GM19372 (cell line): ENCODE measurements around the gene GTF2F2.
"Not testable (repeated sequence)": the region's sequence is repeated elsewhere in the genome, so short reads cannot be mapped to it uniquely, and the experiment has no call there.

Experiments used
- ATAC-seq: cut with Tn5 transposase; IDR thresholded peaks from one replicate; pipeline ENCODE4 v1.9.1; 2021; ENCODE audit warnings: mild to moderate bottlenecking, low read depth, moderate library complexity; ENCODE audit not compliant: unreplicated experiment

GTF2F2 gene

DNA sequence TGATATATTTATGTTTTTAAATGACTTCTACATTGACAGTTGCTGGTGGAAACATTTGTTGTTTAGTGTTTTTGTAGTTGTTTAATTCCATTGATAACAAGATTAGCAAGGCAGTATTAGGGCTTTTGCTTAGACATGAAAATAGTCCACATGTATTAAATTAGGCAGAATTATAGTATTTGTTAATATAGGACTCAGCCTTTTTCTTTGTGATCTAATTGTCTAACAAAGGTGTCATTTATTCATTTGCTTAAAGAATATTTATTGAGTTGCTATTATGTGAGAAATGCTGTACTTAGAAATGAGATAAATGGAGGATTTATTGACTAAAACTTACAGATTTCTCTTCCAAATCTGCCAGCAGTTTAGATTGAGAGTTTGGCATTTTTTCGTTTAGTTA, 122.2 kb downstream of the GTF2F2 start:
- ATAC-seq: no peak

DNA sequence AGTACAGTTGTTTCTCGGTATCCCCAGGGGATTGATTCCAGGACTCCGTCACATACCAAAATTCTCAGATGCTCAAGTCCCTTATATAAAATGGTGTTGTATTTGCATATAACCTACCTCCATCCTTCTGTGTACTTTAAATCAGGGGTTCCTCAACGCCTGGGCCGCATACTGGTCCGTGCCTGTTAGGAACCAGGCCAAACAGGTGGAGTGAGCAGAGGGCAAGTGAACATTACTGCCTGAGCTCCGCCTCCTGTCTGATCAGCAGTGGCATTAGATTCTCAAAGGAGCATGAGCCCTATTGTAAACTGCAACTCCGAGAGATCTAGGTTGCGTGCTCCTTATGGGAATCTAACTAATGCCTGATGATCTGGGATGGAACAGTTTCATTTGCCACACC, 122.8 kb downstream of the GTF2F2 start:
- ATAC-seq: no peak

DNA sequence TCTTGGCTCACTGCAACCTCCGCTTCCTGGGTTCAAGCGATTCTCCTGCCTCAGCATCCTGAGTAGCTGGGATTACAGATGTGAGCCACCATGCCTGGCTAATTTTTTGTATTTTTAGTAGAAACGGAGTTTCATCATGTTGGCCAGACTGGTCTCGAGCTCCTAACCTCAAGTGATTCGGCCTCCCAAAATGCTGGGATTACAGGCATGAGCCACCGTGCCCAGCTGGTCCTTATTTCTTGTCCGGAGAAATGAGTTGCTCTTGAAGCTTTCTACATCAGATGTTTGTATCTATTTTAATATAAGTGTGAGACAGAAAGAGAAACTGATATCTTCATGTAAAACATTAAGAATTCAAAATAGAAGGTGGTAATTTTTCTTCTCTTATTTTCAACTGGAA, 124.4 kb downstream of the GTF2F2 start:
- ATAC-seq: not testable (repeated sequence)

DNA sequence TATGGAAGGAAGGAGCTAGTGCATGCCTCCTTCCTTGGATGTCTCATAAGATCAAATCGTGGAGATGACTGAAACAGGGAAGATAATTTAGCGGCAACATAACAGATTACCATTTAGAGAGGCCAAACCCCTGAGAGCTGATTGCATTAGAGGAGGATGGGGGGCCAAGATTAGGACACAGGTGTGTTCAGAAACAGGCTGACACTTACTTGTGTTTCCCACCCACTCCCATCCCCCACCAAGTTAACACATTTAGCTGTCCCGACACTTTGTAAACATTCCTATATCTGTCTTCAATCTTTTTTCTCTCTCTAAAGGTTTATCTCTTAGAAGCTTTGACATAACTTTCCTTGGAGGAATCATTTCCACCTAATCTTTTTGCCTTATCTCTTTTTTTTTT, 129.4 kb downstream of the GTF2F2 start:
- ATAC-seq: no peak

DNA sequence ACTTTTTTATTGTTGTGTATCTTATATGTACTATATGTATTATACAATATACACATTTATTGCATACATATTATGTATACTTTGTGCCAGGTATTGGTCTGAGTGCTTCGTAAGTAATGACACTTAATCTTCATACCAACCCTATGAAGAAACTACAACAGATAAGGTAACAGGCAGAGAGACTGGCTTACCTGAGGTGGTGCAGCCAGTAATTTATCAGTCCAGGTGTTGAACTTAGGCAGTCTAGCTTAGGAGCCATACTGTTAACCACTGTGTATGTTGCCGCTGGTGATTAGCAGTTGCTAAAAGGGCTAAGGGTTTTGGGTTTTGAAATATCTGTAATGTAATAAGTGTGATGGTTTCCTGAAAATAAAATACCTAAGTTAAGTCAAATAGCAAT, 134.1 kb downstream of the GTF2F2 start:
- no peak for ATAC-seq

DNA sequence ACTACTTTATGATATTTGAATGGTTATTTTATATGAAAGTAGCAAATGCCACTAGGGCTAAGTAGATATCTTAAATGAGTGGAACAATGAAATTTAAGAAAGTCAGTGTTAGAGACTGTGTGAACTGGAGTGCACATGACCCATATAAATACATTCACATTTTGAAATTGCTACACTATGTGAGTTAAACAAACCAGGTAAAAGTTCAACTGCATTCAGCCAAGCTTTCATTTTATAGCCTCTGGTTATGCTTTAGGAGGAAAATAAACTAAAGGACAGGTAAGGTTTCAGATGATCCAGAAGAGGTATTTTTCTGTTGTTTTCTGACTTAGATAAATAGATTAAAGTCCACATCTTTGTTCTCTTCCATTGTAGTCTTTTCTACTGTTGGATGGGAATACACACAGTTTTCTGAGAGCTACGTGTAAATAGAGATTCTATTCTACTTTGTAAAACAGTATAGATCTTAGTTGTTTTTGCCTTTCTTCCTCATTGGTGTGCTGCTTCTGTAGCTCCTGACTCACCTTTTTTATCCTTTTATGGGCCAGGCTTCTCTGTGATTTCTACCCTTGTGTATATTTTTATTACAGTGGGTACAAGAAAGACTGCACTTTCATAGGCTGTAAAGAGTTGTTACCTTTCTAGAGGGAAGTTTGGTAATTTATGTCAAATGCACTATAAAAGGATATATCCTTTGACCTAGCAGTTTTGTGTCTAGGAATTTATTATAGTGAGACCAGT, 135.1 kb downstream of the GTF2F2 start:
- no peak for ATAC-seq

DNA sequence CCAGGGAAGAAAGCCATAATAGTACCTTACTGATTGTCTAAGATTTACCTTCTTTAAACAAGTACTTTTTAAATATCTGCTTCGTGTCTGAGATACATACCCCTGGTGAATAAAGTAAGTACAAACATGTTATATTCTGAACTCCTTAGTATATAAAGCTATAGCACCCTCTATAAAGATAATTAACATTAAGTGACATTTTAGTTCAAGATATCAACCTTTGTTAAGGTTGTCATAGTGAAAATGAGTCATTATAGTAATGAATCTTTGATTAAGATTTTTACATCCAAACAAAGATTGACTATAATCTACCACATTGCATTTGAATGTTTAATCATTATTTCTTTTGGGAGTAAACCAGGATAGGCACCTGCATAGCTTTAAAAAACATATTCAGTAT, 135.9 kb downstream of the GTF2F2 start:
- no peak for ATAC-seq

DNA sequence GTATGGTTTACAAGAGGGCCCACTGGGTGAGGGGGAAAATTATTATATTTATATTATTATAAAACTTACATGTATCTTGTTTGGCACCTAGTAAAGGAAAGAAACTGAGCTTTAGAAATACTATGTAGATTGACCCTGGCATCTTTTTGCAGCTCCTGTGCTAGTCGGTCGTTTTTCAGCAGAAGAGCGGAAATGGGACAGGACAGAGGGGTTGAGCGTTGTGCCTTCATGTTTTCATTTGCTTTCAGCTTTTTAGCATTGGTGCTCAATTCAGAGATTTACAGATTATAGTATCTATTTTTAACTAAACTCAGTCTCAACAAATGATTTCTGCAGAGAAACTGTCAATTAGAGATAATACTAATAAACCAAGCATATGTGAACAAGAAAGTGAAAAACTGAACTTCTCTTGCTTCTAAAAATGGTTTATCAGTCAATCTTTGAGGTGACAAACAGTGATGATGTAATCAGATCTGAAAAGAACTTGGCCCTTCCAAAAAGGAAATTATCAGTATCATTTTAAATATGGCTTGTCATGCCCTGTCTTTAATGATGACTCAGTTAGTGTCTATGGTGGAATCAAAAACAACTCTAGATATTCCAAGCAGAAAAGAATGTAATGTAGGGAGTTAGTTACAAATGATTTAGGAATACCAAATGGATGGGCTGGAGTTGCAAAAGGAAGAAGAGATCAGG, 137.5 kb downstream of the GTF2F2 start:
- ATAC-seq: no peak

DNA sequence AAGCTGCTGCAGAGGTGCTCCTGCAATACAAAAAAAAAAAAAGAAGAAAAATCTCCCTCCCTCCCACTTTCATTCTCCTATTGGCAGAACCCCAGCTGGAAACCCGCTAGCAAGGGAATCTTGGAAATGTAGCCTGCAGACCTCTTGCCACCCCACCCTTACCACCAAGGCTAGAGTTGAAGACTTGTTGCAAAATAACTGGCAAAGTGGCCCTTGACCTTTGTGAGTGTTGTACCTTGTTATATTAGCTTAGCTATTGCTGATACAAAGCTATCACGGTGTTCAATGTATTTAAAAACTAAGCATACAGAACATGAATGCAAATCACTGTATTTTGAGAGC, 138.0 kb downstream of the GTF2F2 start:
- ATAC-seq: no peak

DNA sequence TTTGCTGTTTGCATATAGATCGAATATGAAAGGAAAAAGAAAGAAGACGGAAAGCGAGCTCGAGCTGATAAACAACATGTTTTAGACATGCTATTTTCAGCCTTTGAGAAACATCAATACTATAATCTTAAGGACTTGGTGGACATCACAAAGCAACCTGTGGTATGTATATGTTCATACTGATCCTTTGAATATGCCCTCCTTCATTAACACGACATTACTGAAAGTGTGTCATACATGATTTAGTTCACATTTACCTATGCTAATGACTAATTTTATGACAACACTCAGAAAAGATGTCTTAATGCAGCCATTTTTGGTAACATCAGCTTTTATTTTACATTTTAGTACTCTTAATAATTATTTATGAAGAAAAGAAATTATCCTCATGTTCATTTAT, 146.9 kb downstream of the GTF2F2 start:
- ATAC-seq: no peak

DNA sequence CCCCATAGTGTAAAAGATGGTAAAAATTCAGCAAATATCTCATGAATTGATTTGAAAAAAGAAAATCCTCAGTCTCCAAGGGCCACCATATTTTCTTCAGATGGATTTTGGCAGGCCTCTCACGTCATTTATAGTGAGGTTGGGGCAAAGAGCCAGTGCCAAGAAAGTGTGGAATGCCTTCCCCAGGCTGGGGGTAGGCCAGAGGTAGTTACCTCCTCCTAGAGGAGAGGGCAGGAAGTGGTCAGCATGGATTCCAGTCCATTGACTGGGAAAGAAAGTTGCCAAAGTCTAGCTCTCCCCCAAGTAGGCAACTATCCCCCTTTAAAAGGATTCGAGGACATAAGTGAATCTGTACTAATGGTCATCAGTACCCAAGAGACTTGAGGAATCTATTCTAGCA, 148.9 kb downstream of the GTF2F2 start:
- no peak for ATAC-seq

DNA sequence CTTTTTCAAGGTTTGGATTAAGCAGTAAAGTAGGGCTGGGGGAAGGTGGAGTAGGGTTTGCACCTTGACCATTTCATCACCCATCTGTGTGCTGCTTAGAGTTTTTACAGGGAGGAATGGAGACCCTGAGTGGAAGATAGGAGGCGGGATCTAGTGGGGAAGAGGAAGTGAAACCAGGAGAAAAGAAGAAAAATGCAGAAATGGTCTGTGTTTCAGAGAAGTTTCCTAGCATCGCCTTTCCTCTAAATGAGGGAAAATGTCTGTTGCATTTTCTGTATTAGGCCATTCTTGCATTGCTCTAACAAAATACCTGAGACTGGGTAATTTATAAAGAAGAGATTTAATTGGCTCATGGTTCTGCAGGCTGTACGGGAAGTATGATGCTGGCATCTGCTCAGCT, 156.6 kb downstream of the GTF2F2 start:
- ATAC-seq: no peak

DNA sequence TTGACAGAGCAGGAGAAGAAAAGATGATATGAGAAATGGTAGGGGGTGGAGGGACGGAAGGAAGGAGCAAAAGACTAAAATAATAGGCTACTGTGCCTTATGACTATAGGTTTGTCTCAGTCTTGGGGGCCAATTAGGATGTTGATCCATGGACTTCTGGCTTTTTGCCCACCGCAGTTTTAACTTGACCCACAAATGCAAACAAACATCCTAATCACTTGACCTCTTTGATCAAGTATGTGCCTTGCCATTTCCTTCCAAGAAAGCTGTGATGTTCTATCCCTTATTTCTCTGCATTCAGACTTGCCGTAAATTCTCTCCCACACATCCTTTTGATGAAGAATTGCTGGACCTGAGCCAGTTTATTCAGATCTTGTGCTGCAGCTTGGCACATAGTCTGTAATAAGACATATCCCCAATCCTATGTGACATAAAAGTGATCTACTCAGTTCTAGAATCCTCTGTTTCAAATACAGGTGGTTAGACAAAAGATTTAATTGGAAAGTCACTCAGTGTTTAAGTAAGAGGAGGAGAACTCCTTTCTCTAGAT, 157.9 kb downstream of the GTF2F2 start:
- no peak for ATAC-seq

DNA sequence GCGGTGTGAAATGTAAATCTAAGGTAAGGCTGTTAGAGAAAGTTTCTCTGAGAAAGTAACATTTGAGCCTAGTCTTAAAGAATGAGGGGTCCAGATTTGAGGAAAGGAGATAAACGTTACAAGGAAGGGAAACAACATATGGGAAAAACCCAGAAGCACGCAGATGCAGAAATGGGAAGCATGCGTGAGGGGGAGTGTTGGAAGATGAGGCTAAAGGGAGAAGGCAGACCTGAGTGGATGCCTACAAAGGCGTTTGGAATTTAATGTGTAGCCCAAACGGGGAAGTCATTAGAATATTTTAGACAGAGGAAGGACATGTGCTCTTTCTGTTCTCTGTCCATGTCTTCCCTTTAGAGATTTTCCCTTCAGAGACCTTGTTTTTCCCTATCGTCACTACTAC, 159.7 kb downstream of the GTF2F2 start:
- no peak for ATAC-seq

DNA sequence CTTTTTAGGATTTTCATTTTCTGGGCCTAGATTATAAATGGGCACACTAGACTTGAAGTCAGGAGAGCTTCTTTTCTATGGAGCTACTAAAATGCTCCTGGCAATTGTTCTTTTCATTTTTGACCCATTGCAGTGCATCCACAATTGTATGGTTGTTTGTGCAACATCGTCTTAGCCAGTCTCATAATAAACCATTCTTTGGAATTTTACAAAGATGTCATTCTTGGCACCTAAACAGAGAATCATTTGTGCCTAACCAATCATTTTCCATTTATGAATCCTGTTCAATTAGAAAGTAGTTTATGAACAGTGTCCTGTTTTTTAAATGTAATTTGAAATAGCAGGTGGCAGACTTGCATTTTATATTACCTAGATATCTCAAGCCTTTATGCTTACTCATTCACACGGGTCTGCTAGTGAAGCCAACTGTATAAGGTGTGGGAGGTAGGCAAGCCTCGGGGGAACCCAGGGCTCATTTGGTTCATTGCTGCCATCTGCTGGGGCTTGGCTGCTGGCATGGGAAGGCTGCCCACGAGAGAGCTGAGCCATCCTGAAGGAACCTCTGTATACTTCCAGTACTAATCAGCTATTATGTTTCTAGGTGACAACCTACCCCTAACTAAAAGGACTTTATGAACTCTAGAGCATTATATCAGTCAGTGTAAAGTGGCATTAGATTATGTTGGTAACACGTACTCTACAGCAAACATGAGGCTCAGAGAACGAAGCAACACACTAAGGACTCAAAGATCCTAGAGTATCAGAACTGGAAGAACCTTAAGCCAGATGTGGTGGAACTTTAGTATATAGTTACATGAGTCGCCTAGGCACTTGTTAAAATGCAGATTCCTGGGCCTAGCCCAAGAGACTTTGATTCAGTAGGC, 160.7 kb downstream of the GTF2F2 start:
- ATAC-seq: no peak

DNA sequence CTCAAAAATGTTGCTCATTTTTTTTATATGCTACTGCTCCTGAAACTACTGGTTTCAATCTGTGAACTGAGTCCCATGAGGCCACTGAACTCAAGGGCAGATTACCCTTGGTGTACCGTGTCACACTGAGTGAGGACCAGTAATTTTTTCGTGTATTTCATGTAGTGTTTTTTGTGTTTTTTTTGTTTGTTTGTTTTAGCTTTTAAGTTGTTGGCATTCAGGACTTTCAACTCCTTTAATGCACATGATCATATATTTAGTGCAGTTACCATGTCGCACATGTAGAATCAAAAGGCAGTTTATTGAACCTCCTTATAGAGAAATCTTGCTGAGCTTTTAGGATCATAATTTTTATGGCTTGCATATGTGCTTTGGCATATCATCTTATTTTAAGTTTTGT, 162.7 kb downstream of the GTF2F2 start:
- no peak for ATAC-seq

DNA sequence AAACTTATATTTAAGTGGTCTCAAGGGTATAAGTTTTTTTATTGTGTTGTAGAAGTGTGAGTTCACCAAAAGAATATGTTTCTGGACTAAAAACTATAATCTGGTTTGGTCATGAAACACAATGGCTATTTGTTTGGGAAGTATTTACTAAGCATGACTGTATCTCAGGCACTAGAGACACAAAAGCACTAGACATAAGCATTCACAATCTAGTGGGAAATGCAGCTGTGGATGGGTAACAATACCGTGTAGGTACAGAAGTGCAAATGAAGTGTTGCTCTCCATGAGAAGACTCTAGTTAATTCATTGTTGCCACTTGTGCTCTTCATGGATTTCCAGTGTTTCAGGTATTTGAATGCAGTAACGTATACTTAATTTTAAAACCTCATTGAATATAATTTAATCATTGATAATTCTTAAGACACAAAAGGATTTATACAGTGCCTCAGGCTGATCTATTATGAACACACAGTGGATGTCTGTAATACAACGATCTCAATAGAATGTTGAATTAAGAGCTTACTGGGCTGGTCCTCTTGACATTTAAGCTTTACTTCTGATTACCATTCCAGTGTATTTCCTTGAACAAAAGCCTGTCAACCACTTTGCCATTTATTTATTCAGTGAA, 169.7 kb downstream of the GTF2F2 start:
- no peak for ATAC-seq

DNA sequence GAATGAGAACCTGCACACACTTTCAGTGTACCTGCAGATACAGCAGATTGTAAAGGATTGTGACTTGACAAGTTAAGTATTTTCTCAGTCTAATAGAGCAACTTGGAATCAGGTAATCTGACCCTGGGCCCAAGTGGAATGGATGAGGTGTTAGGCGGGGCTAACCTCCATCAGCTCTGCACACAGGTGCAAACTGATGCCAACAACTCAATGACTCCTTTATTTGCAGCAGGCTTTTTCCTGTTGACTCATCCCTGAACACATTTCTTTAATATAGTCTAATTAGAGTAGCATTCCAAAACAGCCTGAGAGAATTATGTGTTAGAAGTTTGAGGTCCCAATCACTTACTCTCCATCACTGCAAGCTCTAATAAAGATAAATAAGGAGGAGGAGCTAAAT, 171.9 kb downstream of the GTF2F2 start:
- ATAC-seq: no peak

DNA sequence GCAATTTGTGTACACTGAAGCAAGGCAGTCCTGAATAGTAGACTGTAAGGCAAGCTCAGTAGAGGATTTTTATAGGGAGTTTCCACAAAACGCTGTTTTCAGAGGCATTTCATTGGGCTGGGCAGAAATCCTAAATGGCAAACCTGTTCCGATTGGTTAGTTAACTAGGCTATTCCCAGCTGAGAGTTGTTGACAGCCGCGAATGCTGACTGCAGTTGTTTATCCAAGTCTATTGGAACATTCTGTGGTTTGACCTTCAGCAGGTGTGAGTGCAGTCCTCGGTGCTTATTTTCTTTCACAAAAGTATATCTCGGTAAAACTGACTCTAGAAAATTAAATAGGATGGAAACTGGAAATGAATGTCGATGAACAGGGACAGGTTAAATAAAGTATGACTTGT, 175.2 kb downstream of the GTF2F2 start:
- ATAC-seq: no peak

DNA sequence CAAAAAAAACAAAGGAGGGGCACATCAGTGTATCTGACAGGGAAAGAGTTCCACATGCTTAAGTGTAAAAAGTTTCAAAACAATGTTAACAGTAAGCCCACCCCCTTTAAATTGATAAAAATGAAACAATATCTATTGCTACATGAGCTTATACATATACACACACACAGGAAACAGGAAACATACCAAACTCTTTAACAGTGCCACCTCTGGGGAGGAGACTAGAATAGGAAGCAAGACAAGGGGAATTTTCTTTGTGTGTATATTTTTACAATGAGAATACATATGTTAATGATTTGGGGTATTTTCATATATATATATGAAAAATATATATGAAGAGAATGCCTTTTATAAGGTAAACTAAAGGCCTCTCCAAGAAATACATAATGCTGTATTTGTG, 175.9 kb downstream of the GTF2F2 start:
- ATAC-seq: no peak
